ENCODE measurements around the gene ATP1B1.

Gene ATP1B1

GRCh38 chr1:169098380-169098779 is 8.1 kb upstream of the ATP1B1 start:
- DNase-seq, result no peak

GRCh38 chr1:169099561-169099960 is 6.9 kb upstream of the ATP1B1 start:
- DNase-seq, result no peak

DNA sequence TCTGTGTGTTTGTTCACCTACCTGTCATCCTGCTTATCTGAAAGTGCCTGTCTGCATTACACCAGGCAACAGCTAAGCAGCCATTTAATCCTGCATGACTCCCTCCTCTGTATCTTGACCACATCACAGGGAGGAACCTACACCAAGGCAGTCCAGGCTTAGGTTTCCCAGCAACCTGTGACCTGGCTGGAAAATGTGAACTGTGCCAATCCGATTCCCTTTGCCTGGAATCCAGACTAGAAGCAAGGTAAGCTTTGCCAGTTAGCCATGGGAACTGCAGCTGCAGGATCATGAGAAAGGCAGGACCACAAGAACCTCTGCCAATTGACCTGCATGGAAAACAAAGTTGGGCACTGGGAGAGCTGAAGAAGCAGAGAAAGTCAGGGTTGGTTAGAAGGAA is 6.3 kb upstream of the ATP1B1 start:
- DNase-seq, result no peak

- no peak for DNase-seq
These were observed 5.8 kb upstream of the ATP1B1 start for GRCh38 chr1:169100651-169101088.

DNA sequence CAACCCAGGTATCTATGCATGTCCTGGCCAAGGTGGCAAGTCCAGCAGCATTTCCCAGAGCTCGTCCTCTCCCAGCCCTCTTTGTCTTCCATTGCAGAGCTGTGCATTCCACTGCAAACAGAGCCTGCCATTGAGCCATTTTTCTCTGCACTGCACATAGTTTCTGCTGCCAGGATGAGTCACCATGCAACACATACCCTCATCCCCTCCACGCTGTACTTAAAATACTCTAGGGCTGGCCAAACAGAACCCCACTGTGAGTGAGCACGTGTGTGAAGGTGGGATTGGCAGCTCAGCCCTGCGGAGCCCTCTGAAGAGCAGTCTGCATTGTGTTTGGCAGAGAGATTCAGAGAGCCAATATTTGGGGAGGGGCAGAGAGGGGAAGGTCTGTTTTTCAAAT is 3.9 kb upstream of the ATP1B1 start:
- no peak for DNase-seq

GRCh38 chr1:169103002-169103401 is 3.5 kb upstream of the ATP1B1 start:
- DNase-seq, result no peak

GRCh38 chr1:169103480-169103893 is 3.0 kb upstream of the ATP1B1 start:
- DNase-seq, result no peak

DNA sequence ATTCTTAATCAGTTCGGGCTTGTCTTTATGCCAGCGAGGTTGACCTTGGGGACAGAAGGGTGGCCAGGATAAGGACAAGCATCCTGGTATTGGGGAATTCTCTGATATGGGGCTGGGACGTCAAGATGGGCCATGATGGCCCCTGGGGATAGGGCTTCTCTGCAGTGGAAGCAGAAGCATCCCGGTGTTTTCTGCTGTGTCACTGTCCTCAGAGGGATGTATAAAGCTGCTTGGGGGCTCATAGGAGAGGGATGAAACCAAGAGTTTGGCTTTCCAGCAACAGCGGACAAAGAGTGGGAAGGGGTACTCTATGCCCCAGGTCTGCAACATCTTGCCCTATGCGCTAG is 1.4 kb upstream of the ATP1B1 start:
- no peak for DNase-seq

DNA sequence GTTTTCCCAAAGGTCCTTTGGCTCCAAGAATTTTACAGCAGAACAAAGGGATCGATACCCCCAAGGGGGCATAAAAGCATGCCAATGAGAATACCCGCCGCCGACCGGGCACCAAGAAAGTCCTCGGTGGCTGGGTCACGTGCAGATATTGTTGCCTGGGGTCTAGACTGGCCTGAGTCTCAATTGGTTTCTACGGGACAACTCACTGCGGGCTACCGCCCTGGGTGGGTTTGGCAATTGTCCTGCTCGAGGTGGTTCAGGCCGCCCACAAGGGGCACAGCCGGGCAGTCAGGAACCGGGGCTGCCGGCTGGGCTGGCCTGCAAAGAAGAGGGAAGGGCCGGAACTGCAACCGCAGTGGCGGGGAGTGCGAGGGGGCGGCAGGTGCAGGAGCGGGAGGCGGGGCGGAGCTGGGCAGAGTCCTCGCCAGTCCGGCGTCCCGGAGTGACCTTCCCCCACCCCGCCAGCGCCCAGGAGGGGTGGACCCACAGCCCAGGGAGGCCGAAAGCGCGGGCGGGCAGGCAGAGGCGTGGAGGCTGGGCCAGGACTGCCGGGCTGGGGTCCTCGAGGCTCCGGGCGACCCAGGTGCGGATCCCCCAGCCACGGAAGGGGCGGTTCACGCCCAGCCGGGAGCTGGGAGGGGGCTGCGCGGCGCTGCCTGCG is 926 bp upstream of the ATP1B1 start:
- no peak for DNase-seq

GRCh38 chr1:169106921-169107602 is 572 bp downstream of the ATP1B1 start:
- peak; percentile 27 to 28 for DNase-seq

- DNase-seq, result no peak
These were observed 1.2 kb downstream of the ATP1B1 start for GRCh38 chr1:169107603-169108208.

GRCh38 chr1:169108223-169108622 is 1.7 kb downstream of the ATP1B1 start:
- DNase-seq, result no peak

GRCh38 chr1:169108863-169109560 is 2.5 kb downstream of the ATP1B1 start:
- DNase-seq, result peak in 1 of 2 experiments; percentile 31

GRCh38 chr1:169109561-169110134 is 3.2 kb downstream of the ATP1B1 start:
- no peak for DNase-seq

GRCh38 chr1:169110236-169110635 is 3.7 kb downstream of the ATP1B1 start:
- DNase-seq, result no peak

- DNase-seq, result no peak
These were observed 4.4 kb downstream of the ATP1B1 start for GRCh38 chr1:169110689-169111447.

DNA sequence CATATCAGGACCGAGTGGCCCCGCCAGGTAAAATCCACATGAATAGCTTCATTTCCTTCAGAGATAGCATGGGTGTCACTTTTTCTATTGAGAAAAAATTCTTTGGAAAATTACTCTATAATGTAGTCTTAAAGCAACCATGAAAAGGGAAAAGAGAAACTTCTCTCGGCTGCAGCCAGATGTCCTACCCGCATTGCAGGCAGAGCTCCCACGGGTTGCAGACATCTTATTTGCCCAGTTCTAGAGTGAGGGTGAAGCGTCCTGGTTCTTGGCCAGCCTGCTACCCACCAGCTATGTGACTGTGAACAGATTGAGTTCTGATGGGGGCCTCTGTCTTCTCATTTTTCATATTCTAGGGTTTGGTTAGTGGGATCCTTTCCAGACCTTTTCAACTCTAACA is 5.0 kb downstream of the ATP1B1 start:
- DNase-seq, result no peak

GRCh38 chr1:169112241-169112640 is 5.8 kb downstream of the ATP1B1 start:
- no peak for DNase-seq

DNA sequence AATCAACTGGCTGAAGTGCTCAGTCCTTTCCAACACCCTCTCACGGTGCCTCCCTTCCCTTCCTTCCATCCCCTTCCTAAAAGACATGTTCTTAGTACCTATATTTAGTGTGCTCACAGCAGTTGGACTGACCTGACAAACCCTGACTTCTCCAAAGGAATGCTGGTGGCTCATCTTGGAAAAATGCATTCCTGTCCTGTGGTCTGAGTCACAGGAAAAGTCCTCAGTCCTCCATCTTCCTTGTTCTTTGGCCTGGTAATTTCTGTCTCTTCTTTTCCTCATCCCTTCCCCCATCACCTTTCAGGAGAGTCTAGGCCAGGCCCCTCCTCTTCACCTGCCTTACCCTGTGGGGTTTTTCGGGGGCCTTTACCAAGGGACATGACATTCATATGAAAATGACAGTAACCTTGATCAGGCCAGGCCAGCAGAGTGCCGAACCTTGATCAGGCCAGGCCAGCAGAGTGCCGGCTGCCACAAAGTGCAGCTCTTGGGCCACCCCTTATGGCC is 7.2 kb downstream of the ATP1B1 start:
- no peak for DNase-seq

GRCh38 chr1:169115891-169116585 is 9.5 kb downstream of the ATP1B1 start:
- DNase-seq, result no peak

- DNase-seq, result no peak
These were observed 10.5 kb downstream of the ATP1B1 start for GRCh38 chr1:169117014-169117413.

DNA sequence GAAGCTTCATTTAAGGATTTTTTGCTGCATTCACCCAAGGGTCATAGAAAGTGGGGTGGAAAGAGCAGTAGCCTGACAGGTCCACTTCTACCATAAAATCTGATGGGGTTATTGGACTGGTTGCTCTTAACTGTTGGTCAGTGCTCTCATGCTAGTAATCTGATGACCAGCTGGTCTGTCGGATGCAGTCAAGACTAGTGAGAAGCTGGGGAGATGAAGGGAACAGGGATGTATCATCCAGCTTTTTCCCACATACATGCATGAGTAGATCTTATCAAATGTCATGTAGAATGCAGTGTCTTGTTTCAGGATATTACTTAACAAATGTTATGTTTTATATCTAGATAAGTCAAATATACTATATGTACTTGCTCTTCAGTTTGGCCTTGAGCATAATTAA is 11.1 kb downstream of the ATP1B1 start:
- no peak for DNase-seq
